ENCODE data around the gene DCAF8.

Gene DCAF8

DNA sequence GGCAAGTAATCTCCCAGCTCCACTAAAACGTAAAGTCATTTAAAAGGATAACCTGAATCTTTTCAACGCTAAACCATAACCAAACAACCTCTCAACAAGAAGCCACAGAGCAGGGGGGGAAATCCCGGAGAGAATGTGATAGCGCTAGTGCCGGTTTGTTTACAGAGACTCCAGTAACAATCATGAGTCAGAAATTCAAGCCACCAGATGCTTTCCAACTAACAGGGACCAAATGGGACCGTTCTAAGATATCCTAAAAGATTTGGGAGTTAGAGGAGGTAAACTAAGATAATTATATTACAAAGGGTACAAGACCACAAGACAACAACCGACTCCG lies 825 bp downstream of the DCAF8 start:
- peak; percentile 95 for DNase-seq

DNA sequence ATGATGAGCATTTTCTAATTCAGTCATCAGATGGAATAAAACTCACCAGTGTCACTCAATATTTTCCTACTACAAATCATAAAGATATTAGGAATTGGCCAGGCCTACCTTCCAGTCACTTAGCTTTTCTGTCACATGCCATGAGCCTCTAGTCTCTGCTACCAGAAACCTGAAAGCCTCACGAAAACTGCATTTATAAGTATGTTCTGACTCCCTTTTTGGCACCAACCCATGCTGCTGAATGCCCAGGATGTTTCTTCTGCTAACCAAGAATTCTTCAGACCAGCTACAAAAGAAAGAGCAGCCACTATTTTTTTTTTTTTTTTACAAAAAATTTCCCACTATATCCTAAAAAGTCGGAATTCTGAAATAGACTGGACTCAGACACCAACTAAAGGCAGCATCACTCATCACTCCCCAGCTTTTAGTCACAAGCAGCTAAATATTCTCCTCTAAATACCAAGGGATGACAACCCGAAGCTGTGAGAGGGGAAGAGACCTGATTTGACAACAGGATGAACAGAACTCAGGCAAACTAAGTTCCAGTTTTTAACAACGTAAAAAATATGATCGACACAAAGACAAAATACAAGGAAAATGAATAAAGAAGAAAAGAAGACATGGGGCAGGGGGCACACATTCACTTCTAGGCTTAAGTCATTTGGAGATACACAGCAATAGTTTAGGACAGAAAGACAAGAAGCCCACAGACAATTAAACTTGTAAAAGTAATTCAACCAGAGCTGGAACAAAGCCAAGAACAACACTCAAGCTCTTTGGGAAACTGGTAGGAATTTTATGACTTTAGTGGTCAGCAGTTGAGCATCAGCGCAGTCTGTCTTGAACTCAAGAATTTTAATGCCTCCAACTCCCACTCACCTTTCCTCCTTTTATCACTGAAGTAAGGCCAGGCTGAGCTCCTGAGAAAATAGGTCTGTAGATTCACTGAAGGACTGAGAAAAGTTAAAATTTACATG lies 1.7 kb downstream of the DCAF8 start:
- peak; percentile 56 for DNase-seq

- peak; percentile 3 for DNase-seq
Observed at GRCh38 chr1:160258177-160258798, 4.1 kb downstream of the DCAF8 start.

- no peak for DNase-seq
Observed at GRCh38 chr1:160257411-160258015, 4.8 kb downstream of the DCAF8 start.

GRCh38 chr1:160256396-160257046 lies 5.8 kb downstream of the DCAF8 start:
- peak; percentile 41 for DNase-seq

- DNase-seq = no peak
Observed at GRCh38 chr1:160255781-160256300, 6.5 kb downstream of the DCAF8 start.

- peak; percentile 89 for DNase-seq
Observed at GRCh38 chr1:160251687-160252526, 10.4 kb downstream of the DCAF8 start.

- DNase-seq = no peak
Observed at GRCh38 chr1:160251011-160251410, 11.3 kb downstream of the DCAF8 start.

DNA sequence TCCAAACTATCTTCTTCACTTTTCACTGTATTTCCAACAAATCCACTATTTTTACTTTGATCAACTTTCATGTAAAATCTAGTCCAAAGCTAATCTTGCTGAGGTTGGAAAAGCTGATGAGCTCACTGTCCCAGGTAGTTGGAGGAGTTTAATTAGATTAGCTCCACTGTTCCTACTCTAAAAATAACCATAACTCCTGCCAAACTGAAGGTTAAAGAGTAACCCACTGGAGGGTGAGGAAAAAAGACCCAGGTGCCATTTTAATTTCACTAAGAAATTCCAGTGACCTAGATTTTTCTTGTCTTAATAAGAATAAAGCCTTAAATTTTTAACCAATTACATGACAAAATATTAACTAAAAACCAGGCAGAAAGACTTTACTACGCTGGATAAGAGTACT lies 15.3 kb downstream of the DCAF8 start:
- no peak for DNase-seq

GRCh38 chr1:160245434-160245833 lies 16.9 kb downstream of the DCAF8 start:
- DNase-seq = no peak

GRCh38 chr1:160244209-160244608 lies 18.1 kb downstream of the DCAF8 start:
- no peak for DNase-seq

- DNase-seq = no peak
Observed at GRCh38 chr1:160243767-160244166, 18.6 kb downstream of the DCAF8 start.

- no peak for DNase-seq
Observed at GRCh38 chr1:160239582-160240299, 22.6 kb downstream of the DCAF8 start.

- DNase-seq = no peak
Observed at GRCh38 chr1:160238408-160238807, 23.9 kb downstream of the DCAF8 start.

DNA sequence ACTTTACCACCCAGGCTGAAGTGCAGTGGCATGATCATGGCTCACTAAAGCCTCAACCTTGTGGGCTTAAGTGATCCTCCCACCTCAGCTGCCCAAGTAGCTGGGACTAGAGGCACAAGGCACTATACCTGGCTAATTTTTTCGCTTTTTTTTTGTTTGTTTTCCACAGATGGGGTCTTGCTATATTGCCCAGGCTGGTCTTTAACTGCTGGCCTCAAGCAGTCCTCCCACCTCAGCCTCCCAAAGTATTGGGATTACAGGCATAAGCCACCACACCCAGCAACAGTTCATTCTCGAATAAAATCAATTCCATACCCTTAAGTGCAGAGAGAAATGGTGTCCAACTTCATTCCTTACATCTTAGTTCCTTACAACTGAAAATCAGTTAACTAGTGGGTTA lies 24.8 kb downstream of the DCAF8 start:
- no peak for DNase-seq

- no peak for DNase-seq
Observed at GRCh38 chr1:160236806-160237205, 25.5 kb downstream of the DCAF8 start.

GRCh38 chr1:160232911-160233310 lies 29.4 kb downstream of the DCAF8 start:
- DNase-seq = no peak

- DNase-seq = no peak
Observed at GRCh38 chr1:160228431-160228830, 33.9 kb downstream of the DCAF8 start.

GRCh38 chr1:160227561-160227960 lies 34.8 kb downstream of the DCAF8 start:
- DNase-seq = no peak

GRCh38 chr1:160227034-160227433 lies 35.3 kb downstream of the DCAF8 start:
- no peak for DNase-seq

DNA sequence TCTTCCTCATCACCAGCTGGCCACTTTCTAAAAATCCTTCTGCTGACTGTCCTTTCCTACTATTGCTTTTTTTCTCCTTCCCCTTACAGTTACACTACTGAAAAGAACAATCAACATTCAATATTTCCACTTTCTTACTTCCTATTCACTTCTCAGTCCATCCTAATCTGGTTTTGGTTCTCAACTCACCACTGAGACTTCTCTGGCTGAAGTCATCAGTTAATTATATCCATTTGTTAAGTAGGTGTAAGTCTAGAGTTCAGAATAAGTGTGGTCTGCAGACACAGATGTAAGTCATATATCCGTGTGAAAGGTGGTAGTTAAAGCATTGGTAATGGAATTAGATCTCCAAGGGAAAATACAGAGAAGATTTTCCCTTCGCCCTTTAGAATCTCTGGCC lies 35.7 kb downstream of the DCAF8 start:
- no peak for DNase-seq

DNA sequence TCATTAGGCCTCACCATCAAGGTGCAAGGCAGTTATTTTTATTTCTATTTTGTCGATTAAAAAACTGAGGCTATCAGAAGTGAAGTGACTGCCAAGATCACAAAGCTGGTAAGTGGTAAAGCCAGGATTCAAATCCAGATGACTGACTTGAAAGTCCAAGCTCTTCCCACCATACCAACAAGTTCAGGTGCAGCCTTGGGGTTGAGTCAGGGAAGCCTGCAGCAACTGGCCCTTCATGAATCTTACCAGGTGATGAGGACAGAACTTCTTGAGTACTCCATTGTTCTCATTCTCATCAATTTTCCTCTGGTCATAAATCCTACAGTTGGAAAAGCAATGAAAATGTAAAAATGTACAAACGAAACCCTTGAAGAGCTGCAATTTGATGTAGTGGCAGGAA lies 37.0 kb downstream of the DCAF8 start:
- no peak for DNase-seq

Measured in DMS53 (cell line).